Peyer's patch (tissue), 4 donors: Measurements from ENCODE around the gene ZNF81.

ENCODE experiments used
- POLR2A ChIP-seq, 2 donors: fragments of 450-650 bp; IDR thresholded peaks; one replicate each; pipeline ENCODE4 v1.5.1; 2017; ENCODE audit warnings: antibody characterized with exemption in 2 of 2, mild to moderate bottlenecking in 2 of 2, moderate library complexity in 2 of 2
- TF ChIP-seq, protein P1 (sequence below), 6 experiments: fragments of 450-650 bp in 4 of 6; fragments of 200-600 bp in 2 of 6; sonication (generic) in 1 of 6; IDR thresholded peaks; one replicate each; pipeline ENCODE4 v1.5.1; 2017 to 2019; ENCODE audit warnings: antibody characterized with exemption in 6 of 6, mild to moderate bottlenecking in 3 of 6, moderate library complexity in 1 of 6

DNA sequence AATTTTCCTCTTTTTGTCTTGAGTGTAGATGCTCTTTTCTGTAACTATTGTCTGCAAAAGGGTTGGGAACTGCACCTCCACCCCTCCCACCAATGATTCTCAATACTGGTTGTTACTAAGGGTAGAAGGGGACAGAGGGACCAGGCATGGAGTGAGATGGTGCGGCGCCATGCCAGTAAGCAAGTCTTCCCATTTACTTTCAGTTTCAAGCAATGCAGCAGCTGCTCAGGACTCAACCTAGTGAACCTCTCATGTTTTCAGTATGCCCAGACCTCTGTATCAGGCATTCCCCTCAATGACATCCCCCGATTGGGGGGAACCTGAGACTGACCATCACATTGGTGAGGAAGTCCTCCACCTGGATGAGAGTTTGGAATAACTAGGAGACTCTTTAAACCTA lies 41.5 kb downstream of the ZNF81 start:
- TF ChIP-seq POLR2A (IDR thresholded peaks at IDR 0.05): no peak
- TF ChIP-seq, protein P1, sequence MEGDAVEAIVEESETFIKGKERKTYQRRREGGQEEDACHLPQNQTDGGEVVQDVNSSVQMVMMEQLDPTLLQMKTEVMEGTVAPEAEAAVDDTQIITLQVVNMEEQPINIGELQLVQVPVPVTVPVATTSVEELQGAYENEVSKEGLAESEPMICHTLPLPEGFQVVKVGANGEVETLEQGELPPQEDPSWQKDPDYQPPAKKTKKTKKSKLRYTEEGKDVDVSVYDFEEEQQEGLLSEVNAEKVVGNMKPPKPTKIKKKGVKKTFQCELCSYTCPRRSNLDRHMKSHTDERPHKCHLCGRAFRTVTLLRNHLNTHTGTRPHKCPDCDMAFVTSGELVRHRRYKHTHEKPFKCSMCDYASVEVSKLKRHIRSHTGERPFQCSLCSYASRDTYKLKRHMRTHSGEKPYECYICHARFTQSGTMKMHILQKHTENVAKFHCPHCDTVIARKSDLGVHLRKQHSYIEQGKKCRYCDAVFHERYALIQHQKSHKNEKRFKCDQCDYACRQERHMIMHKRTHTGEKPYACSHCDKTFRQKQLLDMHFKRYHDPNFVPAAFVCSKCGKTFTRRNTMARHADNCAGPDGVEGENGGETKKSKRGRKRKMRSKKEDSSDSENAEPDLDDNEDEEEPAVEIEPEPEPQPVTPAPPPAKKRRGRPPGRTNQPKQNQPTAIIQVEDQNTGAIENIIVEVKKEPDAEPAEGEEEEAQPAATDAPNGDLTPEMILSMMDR (IDR thresholded peaks at IDR 0.05): no peak
